HL-60/S4 (cell line): ENCODE data around the gene B4GALT5.

ENCODE experiments used
- in situ Hi-C: fragments of 300-500 bp; cut with MboI; formaldehyde crosslinking; loops from 2 replicates; pipeline ENCODE4 v1.14.3; 2022; ENCODE audit warnings: low sequenced_read_pairs

Gene B4GALT5

DNA sequence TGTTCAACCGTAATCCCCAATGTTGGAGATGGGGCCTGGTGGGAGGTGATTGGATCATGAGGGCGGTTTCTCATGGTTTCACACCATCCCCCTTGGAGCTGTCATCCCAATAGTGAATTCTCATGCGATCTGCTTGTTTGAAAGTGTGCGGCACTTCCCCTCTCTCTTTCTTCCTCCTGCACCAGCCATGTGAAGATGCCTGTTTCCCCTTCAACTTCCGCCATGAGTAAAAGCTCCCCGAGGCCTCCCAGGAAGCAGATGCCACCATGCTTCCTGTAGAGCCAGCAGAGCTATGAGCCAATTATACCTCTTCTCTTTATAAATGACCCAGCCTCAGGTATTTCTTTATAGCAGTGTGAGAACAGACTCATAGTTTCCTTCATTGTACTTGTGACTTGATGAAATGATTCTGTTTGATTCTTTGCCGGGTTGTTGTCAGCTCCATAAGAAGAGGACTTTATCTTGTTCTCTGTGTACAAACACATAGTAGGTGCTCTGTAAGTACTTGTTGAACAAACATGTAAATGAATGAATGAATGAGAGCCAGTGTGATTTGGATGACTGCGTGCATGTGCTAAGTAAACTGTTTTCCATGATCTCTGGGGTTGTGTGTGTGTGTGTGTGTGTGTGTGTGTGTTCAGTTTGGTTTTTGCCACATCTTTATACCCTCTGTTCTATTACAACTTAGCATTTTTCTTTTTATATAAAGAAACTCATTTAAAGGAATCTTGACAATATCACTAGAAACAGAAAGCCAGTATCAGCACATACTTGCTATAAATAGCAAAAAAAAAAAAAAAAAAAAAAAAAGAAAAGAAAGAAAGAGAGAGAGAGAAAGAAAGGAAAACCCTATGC is 123.3 kb downstream of the B4GALT5 start:
- in situ Hi-C loops = no loop called here

- in situ Hi-C loops = no loop called here
Measured at GRCh38 chr20:49589747-49590146, 123.9 kb downstream of the B4GALT5 start.

- in situ Hi-C loops = no loop called here
Measured at GRCh38 chr20:49587111-49587570, 126.5 kb downstream of the B4GALT5 start.

DNA sequence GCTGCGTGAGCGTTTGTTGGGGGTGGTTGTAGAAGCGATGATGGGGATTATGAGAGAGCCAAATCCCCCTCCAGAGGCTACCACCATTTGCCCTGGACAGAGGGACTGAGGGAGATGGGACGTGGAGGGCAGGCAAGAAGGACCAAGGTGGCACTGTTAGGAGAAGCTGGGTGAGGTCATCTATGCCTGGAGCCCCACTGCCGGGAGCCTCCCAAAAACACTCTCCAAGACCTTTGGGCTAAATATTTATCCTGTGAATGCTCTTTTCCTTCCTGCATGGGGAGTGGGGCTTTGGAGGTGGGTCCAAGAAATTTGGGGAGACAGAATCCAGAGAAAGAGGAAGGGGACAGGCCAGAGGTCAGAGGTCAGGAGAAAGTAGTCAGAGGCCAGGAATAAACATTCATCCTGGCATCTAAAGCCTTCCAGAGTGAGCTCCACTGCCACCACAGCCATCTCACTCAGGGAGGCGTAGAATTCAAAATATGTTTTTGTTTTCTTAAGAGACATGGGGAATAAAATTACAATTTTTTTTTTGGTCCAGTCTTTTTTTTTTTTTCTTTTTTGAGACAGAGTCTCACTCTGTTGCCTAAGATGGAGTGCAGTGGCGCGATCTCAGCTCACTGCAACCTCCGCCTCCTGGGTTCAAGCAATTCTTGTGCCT is 128.0 kb downstream of the B4GALT5 start:
- in situ Hi-C loops = no loop called here

DNA sequence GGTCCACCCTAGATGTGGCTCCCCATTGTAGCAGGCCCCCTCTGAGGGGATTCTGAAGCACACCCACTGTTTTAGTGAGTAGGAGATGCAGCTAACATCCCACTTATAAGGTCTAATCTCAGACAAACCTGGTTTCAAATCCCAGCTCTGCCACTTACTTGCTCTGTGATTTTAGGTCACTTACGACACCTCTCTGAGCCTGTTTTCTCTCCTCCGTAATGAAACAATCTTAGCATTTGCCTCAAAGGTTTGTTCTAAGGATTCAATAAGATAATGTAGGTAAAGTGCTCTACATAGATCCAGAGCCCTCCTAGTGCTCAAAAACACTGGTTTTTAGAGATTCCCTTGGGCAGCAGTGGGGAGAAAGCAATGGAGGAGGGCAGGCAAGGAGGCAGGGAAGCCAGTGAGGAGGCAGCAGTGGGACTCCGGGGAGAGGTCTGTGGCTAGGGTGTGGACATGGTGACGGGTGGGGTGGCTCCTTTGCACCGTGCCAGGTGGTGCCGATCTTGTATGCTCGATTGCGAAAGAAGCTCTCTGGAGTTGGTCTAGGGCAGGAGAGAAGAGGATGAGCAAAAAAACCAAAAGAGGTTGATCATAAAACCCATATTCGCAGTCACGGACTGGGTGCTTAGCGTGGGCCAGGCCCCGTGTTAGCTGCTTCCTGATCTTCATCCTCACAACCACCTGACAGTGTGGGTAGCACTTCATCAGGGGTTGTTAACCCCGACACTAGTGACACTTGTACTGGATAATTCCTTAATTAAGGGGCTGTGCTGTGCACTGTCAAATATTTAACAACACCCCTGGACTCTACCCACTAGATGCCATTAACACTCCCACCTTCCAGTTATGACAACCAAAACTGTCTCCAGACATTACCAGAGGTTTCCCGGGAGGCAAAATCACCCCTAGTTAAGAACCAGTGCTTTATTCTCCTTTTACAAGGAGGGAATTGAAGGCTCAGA is 129.0 kb downstream of the B4GALT5 start:
- in situ Hi-C loops = no loop called here

- in situ Hi-C loops = no loop called here
Measured at GRCh38 chr20:49583669-49584417, 129.8 kb downstream of the B4GALT5 start.

- in situ Hi-C loops = no loop called here
Measured at GRCh38 chr20:49583343-49583668, 130.4 kb downstream of the B4GALT5 start.
